Activated naive CD4-positive, alpha-beta T cell (primary cell): ENCODE data around the gene TANGO6.

Experiments used
- DNase-seq, 4 experiments: peaks; one replicate each; lab custom pipeline; 2025; lab: John Stamatoyannopoulos, UW

TANGO6 gene

DNA sequence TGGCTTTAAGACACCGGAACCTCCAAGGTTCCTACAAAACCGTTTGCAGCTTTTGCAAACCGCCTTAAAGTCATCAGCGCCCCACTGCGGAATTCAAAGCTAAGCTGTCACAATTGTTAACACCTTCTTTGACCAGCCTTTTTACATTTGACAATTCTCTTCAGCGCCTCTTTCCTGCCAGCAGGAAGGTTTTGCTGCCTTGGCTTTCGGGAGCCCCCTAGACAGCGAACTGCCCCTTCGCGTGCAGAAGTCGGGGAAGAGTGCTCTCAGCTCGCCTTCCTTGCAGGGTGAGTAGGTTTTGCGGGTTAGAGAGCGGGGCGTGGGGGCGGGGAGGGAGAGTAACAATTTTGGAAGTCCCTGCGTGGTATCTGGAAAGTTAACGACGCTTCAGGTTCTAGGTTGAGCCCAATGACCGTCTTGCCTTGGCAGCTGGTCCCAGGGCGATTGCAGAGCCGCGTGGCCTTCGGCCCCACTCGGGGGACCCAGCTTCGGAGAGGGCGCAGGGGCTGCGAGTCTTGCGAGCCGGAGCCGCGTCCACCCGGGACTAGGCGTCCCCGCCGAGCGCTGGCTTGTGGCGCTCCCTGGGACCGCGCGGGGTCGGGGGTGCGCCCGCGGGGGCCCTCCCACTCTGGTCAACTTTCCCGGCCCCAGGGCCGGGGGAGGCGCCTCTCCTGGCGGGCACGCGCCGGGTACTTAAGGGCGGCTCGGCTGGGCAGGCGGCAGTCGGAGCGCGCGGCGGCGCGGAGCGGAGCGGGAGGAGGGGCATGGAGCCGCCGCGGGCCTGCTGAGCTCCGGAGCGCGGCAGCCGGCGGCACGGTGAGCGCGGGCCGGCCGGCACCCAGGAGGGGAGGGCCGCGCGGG lies 262.4 kb downstream of the TANGO6 start, which contains the start of gene HAS3:
Gene HAS3 (plus strand): TSS at position 153 of the 861 bp plus-strand sequence. CDS start 3,743 bp downstream, outside the sequence.
- DNase-seq = no peak

DNA sequence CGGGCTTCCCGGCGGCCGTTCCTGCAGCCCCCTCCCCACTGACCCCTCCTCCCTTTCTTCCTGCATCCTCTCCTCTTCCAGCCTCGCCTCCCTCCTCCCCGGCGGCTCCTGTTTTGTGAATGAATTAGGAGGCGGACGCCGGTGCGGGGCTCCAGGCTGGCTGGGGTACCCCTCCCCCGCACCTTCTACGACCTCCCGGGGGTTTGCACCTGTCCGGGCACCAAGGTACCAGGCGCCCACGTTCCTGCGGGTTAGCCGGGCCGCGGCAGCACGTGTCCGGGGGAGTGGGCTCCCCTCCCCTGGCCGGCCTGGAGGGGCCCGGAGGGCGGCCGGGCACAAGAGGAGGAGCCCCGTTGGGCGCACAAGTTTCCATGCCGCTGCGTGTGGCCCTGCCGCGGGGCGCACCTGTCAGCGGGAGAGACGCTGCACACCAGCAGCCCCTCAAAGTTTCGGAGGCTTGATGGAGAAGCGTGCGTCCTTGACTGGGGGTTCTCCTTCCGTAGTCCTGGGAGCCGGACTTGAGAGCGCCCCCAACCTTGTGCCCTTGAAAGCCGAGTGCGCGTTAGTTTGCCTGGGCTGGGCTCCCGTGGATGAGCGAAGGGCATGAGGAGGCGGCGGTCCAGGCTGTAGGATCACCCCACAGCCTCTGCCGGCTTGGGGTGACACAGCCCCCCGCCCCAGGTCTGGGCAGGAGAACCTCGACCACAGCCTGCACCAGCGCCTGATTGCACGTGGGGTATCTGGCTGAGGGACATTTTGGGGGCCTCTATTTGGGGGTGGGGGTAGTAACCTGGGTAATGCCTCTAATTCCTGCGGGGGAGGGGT lies 263.4 kb downstream of the TANGO6 start:
- DNase-seq = no peak

DNA sequence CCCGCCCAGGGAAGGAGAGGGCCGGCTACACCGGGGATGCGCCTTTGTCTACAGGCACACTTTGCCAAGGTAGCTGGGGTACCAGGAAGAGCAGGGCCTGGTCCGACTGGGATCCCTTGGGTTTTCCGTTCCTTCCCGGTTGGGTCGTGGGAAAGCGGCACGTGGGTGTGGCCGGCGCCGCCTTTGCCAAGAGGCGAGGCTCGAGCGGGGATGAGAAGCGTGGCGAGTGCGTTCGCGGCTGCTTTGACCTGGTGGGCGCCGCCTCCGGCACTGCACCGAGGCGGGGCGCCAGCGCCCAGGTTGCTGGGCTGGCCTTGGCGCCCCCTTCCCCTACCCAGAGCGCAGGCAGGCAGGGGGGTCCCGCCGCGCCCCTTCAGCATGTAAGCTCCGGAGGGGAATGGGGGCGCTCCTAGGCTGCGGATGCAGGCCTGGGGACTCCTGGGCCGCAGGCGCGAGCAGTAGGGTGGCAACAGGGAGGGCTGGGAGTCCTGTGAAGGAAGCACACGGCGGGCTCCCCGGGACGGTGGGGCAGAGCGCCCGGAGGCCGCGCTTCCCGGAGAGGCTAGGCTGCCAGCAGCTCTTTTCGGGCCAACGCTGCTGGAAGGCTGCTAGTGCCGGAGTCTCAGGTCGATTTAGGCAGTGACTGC lies 264.1 kb downstream of the TANGO6 start:
- no peak for DNase-seq

DNA sequence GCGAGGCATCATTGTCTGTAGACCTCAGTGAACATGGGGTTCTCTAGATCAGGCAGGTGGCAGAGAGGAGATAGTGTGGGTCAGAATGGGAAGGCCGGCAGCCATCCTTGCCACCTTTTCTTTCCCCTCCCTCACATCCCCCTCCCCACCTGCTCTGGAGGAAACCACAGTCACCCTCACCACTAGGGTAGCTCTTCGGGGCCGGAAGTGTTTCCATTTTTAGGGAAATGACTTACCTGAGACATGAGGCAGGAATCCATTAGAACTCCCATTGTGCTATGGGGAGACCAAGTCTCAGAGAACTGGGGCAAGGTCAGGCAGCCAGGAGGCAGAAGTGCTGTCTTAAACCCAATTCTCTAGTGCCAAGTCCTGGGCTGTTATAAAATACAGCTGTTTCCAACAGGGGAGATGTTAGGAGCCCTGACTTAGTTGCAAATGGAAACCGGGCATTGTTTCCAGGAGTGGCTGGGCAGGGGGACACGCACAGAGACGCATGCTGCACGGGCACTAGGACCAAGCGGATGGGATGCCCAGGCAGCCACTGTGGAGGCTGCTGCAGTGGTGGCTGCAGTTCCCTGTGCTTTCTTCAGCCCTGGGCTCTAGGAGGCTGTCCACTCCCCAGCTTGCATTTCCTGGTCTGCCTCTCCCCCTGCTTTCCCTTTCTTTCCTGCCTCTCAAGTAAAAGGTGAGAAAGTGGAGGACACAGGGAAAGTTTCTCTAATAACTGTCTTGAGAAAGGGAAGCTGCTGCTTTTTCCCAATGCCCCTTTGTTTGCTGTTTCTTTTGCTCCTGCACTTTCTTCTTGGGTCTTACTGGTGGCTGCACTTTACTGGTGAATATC lies 265.0 kb downstream of the TANGO6 start:
- no peak for DNase-seq

DNA sequence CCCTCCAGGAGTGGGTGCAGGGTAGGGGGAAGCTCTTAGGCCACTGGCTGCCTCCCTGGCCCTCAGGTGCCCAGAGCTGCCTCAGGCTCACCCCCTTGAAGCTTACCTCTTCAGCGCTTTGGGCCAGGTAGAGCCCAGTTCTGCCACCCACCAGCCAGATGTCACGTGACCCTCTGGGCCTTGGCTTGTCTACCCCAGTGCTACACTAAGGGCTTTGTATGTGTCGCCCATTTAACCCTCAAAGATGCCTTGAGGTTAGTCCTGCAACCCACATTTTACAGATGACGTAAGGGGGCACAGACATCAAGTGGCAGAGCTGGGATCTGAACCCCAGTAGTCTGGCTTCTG lies 265.5 kb downstream of the TANGO6 start:
- no peak for DNase-seq

DNA sequence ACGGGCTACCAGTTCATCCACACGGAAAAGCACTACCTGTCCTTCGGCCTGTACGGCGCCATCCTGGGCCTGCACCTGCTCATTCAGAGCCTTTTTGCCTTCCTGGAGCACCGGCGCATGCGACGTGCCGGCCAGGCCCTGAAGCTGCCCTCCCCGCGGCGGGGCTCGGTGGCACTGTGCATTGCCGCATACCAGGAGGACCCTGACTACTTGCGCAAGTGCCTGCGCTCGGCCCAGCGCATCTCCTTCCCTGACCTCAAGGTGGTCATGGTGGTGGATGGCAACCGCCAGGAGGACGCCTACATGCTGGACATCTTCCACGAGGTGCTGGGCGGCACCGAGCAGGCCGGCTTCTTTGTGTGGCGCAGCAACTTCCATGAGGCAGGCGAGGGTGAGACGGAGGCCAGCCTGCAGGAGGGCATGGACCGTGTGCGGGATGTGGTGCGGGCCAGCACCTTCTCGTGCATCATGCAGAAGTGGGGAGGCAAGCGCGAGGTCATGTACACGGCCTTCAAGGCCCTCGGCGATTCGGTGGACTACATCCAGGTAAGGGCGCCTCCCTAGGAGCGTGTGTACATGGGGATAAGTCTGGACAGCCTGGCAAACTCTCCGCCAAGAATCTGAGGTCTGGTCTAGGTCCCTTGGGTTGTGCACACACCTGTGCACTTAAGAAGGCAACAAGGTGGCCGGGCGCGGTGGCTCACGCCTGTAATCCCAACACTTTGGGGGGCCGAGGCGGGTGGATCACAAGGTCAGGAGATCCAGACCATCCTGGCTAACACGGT lies 266.3 kb downstream of the TANGO6 start:
- DNase-seq = no peak

DNA sequence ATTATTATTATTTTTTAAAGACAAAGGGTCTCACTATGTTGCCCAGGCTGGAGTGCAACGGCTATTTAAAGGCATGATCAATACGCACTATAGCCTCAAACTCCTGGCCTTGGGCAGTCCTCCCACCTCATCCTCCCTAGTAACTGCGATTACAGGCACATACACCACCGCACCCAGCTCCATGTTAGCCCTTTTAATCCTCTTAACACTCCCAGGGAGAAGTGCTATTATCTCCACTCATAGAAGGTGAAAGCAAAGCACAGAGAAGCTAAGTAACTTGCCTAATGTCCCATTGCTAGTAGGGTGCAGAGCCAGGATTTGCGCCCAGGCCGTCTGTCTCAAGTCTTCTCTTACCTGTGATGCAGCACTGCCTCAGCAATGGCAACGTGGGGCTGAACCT lies 267.1 kb downstream of the TANGO6 start:
- DNase-seq = no peak

DNA sequence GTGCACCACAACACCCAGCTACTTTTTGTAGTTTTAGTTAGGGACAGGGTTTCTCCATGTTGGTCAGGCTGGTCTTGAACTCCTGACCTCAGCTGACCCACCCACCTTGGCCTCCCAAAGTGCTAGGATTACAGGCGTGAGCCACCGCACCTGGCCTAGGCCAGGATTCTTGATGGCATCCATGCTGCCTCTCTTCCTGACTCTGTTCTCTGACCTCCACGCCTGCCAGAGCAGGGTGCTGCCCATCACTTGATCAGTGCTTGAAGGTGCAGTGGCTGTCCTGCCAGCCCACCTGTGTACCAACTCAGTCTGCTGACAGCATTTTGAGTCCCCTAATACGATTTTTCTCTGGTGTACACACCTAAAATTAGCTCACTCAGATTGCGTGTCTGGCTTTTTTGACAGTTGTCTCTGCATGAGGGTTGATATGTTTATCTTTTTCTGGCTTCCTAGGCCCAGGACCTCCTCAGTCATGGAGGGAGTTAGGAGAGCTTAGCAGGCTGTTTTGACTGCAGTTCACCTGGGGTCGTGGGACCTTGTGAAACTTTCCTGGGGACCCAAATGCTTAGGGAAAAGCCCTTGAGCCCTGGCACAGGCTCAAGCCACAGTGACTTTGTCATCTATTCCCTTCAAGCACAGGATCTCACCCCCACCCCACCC lies 268.0 kb downstream of the TANGO6 start:
- DNase-seq = no peak

DNA sequence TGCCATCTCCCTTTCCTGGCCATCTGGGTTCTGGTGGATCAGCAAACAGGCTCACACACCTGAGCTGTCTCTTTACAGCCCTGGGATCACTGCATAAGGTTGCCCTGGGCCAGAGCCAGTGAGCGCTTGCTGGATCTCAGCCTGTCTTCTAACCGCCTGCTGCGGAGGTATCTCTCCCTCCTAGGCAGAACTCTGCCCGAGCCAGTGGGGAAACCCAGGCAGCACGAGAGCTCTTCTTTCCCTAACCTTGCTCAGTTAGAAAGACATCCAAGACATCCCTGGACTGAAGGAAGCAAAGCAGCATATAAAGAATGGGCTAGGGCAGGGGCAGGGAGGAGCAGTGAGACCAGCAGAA lies 268.5 kb downstream of the TANGO6 start:
- DNase-seq = no peak

DNA sequence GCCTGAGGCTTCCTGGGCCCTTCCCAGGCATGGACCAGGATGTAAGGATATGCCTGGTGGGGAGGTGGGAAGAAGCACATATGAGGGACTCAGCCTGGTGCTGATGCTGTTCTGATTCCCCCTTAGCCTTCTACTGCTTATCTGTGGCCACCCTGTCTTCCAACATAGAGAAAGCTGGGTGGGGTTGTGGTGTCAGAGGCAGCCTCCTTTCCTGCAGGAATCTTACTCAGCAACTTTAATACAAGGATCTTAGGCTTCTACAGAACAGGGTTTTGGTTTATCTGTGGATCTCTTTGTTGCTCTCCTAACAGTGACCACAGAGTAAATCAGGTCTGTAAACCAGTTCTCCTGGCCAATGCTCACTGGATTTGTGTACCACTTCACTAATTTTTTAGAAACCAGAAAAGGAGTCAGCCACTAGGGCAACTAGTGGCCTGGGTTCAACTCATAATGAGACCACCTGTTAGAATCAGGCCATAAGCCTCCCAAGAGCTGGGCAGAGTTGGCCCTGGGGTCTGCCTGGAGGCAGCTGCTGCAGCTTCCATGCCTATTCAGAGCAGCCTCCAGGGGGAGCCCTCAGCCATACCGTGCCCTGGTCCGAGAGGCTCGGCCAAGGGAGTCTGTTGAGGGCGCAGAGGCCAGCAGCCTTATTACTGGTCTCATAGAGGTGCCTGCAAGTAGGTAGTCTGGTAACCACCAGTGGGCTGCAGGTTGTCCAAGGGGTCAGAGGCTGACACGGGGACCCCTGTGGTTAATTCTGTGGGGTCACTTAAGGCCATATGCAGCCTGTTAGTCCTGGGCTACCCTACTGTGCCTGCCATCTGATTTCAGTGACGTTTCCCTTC lies 269.2 kb downstream of the TANGO6 start:
- peak in 2 of 4 experiments; percentile 25 to 35 for DNase-seq

DNA sequence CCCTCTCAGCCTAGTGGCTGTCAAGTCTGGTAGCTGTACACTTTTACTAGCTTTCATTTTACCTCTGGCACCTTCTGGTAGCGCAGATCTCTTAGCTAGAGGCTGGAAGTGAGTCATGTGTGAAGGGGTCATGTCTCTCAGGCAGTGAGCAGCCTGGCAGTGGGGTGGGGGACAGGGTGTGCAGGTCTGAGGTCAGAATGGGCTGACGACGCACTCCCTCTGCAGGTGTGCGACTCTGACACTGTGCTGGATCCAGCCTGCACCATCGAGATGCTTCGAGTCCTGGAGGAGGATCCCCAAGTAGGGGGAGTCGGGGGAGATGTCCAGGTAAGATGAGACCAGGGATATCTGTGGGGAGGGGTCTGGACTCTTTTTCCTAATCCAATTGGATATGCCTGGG lies 269.9 kb downstream of the TANGO6 start:
- no peak for DNase-seq

DNA sequence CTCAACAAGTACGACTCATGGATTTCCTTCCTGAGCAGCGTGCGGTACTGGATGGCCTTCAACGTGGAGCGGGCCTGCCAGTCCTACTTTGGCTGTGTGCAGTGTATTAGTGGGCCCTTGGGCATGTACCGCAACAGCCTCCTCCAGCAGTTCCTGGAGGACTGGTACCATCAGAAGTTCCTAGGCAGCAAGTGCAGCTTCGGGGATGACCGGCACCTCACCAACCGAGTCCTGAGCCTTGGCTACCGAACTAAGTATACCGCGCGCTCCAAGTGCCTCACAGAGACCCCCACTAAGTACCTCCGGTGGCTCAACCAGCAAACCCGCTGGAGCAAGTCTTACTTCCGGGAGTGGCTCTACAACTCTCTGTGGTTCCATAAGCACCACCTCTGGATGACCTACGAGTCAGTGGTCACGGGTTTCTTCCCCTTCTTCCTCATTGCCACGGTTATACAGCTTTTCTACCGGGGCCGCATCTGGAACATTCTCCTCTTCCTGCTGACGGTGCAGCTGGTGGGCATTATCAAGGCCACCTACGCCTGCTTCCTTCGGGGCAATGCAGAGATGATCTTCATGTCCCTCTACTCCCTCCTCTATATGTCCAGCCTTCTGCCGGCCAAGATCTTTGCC lies 271.1 kb downstream of the TANGO6 start:
- no peak for DNase-seq

DNA sequence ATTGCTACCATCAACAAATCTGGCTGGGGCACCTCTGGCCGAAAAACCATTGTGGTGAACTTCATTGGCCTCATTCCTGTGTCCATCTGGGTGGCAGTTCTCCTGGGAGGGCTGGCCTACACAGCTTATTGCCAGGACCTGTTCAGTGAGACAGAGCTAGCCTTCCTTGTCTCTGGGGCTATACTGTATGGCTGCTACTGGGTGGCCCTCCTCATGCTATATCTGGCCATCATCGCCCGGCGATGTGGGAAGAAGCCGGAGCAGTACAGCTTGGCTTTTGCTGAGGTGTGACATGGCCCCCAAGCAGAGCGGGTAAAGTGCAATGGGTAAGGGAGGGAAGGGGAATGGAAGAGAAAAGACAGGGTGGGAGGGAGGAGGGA lies 271.6 kb downstream of the TANGO6 start:
- no peak for DNase-seq

DNA sequence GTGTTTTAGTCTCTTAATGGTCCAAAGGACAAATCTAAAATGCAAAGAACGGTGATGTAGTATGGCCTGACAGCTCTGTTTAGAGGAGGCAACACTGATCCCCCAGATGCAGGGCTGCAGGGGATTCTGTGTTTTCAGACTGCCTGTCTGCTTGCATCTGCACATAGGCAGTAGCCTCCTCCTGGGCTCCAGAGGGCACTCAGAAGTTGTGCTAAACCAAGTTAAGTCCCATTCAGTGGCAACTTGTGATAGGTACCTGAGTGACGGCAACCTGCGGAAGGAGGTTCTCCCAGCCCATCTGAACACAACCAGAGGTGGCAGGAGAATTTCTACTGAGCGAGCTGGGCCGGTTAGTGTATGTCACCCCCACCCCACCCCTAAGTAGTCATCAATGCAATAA lies 272.0 kb downstream of the TANGO6 start:
- no peak for DNase-seq

DNA sequence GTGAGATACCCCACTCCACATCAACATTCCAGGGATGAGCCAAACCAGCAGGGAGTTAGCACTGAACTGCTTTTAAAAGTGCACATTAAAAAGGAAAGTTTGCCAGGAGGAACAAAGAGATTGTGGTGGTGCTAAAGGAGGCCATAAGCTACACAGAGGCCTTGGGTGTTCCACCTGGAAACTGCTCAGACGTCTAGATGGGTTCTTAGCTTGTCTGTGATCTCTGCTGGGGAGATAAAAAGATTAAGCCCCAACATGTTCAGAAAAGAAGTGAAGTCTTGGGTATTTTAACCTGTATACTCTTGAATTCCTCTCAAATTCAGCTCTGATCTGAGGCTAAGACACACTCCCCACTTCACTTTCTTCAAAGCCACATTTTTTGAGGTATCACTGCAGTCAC lies 272.5 kb downstream of the TANGO6 start:
- DNase-seq = no peak

DNA sequence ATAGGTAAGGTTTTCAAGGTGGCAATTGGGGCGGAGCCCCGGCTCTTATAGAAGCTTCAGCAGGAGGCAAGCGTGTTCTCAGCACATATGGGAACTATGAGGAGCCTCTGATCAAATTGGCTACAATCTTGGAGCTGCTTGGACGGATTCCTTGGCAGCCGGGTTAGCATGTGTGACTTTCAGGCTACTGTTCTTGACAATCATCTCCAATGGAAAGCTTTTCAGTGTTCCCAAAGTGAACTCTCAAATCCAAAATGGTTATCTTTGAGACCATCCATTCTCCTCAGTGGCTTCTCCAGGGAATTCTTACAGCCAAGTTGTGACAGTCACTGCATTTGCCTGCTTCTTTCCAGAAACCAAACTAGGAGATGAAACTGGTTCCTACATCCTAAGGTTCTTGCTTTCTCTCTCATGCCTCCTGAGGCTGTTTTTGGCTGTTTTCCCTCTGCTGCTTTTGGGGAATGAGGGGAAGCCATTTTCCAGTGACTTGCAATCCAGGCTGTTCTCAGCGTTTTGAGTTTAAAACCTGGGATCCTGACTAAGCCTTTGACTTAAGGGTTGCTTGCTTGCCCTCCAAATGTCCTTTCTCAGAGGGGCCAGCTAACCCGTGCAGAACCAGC lies 273.0 kb downstream of the TANGO6 start:
- DNase-seq = no peak

DNA sequence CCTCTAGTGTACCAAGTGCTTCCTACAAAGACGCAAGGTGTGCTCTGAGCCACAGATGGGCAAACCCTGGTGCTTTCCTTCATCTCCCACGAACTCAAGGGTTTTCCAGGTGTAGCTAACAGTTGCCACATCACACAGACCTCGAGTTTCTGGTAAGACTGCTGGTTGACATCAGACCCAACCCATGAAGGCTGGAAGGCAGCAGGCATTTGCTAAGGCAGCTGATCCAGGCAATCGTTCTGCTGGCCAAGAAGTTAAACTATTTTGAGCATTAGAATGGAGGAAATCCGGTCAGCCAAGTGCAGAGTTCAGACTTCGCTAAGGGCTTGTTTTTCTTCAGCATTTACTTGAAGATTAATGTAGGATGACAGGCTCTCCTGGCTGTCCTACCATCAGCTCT lies 273.6 kb downstream of the TANGO6 start:
- no peak for DNase-seq

DNA sequence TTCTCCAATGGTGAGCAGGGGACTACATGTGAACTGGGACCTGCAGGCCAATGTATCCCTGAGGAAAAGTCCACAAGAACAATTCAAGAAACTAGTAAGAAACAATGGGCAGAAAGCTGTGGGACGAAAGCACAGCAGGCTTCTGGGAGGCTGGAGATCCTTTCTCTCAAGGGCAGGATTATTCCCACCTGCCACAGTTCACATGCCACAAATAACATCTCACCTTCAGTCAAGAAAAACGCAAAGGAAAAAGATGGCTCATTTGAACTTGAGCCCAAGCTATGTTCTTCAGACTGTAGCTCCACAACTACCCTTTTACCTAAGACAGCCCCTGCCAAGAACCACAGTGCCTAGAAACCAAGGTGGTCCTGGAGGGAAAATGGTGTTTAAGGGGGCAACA lies 275.1 kb downstream of the TANGO6 start:
- no peak for DNase-seq

DNA sequence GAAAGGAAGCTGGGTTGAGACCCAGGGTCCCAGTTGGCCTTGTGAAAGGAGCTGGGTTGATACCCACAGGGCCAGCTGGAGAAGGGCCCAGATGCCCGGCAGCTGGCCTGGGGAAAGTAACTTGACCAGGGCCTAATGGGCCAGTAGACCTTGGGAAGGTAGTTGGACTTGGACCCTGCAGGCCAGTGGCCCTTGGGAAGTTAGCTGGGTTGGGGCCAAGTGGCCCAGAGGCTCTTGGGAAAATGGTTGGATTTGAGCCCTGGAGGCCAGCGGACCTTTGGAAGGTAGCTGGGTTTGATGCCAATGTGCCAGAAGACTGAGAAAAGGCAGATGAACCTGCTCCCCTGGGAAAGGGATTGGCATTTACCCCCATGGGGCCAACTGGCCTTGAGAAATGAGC lies 275.7 kb downstream of the TANGO6 start:
- no peak for DNase-seq
